Esophagus squamous epithelium (tissue), 4 donors: ENCODE data around the gene TMPRSS3.

Experiments
- CTCF ChIP-seq, 6 experiments: fragments of 450-650 bp in 4 of 6; fragments of 200-600 bp in 2 of 6; sonication (generic) in 2 of 6; IDR thresholded peaks; one replicate each; pipeline ENCODE4 v1.5.1; 2016 to 2019; ENCODE audit warnings: antibody characterized with exemption in 6 of 6, mild to moderate bottlenecking in 4 of 6, moderate library complexity in 4 of 6
- POLR2A ChIP-seq, 4 donors: fragments of 450-650 bp; IDR thresholded peaks; one replicate each; pipeline ENCODE4 v1.6.1; 2017; ENCODE audit warnings: antibody characterized with exemption in 4 of 4, mild to moderate bottlenecking in 4 of 4, moderate library complexity in 3 of 4

DNA sequence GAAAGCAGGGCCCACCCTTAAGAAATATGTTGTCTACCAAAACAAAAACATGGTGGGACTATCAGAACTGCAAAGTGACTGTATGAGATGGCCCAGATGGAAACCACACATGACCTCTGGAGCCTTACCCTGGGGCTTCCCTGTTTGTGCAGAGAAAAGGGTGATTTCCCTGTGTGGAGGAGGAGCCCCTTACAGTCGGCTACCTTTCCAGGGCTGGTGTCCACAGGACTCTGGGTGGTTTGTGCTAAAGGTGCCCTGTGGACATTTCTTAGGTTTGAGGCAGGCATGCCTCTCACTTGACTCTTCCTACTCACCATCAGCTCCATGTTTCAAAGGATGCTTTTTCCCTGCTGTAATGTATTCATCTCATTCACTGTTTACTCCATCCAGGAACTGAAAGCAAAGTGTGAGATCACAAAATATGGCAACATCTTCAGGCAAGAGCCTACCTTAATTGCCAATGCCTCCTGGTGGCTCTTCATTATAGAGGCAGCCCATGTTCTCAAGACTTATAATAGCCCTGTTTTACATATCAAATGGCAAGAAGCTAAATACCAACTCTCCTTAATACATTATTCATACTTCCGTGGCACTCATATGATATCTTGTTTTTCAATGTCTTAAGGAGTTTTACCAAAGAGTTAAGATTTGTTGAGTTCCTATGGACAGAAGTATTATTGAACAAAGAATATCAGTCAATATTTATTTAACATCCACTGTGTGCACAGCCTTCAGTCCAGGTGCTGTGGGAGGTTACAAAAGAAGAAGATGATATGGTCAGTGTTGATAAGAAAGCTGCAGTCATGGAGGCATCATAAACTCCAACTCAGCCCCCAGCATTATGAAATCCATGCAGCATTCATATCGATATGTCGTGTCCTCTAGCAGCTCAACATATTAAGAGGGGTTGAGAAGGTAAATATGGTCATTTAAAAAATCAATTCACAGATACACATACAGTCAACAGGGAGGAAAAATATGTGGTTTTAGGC, 65.2 kb downstream of the TMPRSS3 start:
- TF ChIP-seq CTCF (IDR thresholded peaks at IDR 0.05) (no peak), POLR2A (IDR thresholded peaks at IDR 0.05) (no peak)
